ENCODE results near the gene CDC42SE2.

Gene CDC42SE2

GRCh38 chr5:131384173-131384572 is 120.3 kb downstream of the CDC42SE2 start:
- TF ChIP-seq CTCF (IDR thresholded peaks at IDR 0.05; ENCODE audit: control extremely low read depth, extremely low read depth, low read depth, missing control alignments) = no peak
- ChIA-PET CTCF (interaction anchor here (1.0 to 3.9 kb wide), 5 partner anchors 9 to 679 kb away, joined by 3 to 16 read pairs (median 5); no protein-coding TSS in a partner anchor), POLR2A (no interaction called here)
- no peak for DNase-seq (ENCODE audit: extremely low spot score)

- DNase-seq (ENCODE audit: extremely low spot score) = no peak
Observed at GRCh38 chr5:131384616-131385214, 120.9 kb downstream of the CDC42SE2 start.

GRCh38 chr5:131386124-131386523 is 122.3 kb downstream of the CDC42SE2 start:
- TF ChIP-seq CTCF (IDR thresholded peaks at IDR 0.05; ENCODE audit: control extremely low read depth, extremely low read depth, low read depth, missing control alignments) = no peak
- CTCF ChIA-PET = interaction anchor here (1.6 kb wide), 1 partner anchor 11 kb away, joined by 4 read pairs; no protein-coding TSS in a partner anchor
- DNase-seq (ENCODE audit: extremely low spot score) = no peak
- POLR2A ChIA-PET = no interaction called here

More at GRCh38 chr5:131384616-131385214, 120.9 kb downstream of the CDC42SE2 start:
- TF ChIP-seq CTCF (IDR thresholded peaks at IDR 0.05; ENCODE audit: control extremely low read depth, extremely low read depth, low read depth, missing control alignments) = no peak
- ChIA-PET POLR2A (no interaction called here), CTCF (interaction anchor here (0.7 to 3.9 kb wide), 8 partner anchors 9 to 679 kb away, joined by 3 to 16 read pairs (median 3); no protein-coding TSS in a partner anchor)

- DNase-seq (ENCODE audit: extremely low spot score) = no peak
- ChIA-PET CTCF (interaction anchor here (1.1 to 1.6 kb wide), 2 partner anchors 12 to 161 kb away, joined by 3 to 4 read pairs; no protein-coding TSS in a partner anchor), POLR2A (no interaction called here)
- TF ChIP-seq CTCF (IDR thresholded peaks at IDR 0.05; ENCODE audit: control extremely low read depth, extremely low read depth, low read depth, missing control alignments) = no peak
Observed at GRCh38 chr5:131386779-131387178, 122.9 kb downstream of the CDC42SE2 start.

- POLR2A ChIA-PET = no interaction called here
- TF ChIP-seq CTCF (IDR thresholded peaks at IDR 0.05; ENCODE audit: control extremely low read depth, extremely low read depth, low read depth, missing control alignments) = no peak
- CTCF ChIA-PET = interaction anchor here (0.7 to 1.1 kb wide), 3 partner anchors 14 to 161 kb away, joined by 3 read pairs; no protein-coding TSS in a partner anchor
- DNase-seq (ENCODE audit: extremely low spot score) = no peak
Observed at GRCh38 chr5:131387255-131387654, 123.4 kb downstream of the CDC42SE2 start.

GRCh38 chr5:131389096-131389868 is 125.4 kb downstream of the CDC42SE2 start:
- ChIA-PET CTCF (interaction anchor here (3.2 kb wide), 1 partner anchor 7 kb away, joined by 16 read pairs; no protein-coding TSS in a partner anchor), POLR2A (no interaction called here)
- no peak for TF ChIP-seq CTCF (IDR thresholded peaks at IDR 0.05; ENCODE audit: control extremely low read depth, extremely low read depth, low read depth, missing control alignments)
- no peak for DNase-seq (ENCODE audit: extremely low spot score)
